HL-60 (cell line): Measurements from ENCODE around the gene ARHGAP25.

Source experiments
- CTCF ChIP-seq: IDR thresholded peaks from one replicate; pipeline ENCODE4 v1.5.1; 2011; ENCODE audit warnings: low read length, control low read depth, inconsistent platforms; ENCODE audit not compliant: insufficient read depth
- REST ChIP-seq: IDR thresholded peaks from 2 replicates; pipeline ENCODE4 v1.6.1; 2012; ENCODE audit warnings: low read depth; ENCODE audit not compliant: insufficient replicate concordance

- TF ChIP-seq CTCF (no peak), REST (no peak)
These were observed 101.0 kb downstream of the ARHGAP25 start for GRCh38 chr2:68835621-68836020.
